ENCODE results near the gene FUS.

DNA sequence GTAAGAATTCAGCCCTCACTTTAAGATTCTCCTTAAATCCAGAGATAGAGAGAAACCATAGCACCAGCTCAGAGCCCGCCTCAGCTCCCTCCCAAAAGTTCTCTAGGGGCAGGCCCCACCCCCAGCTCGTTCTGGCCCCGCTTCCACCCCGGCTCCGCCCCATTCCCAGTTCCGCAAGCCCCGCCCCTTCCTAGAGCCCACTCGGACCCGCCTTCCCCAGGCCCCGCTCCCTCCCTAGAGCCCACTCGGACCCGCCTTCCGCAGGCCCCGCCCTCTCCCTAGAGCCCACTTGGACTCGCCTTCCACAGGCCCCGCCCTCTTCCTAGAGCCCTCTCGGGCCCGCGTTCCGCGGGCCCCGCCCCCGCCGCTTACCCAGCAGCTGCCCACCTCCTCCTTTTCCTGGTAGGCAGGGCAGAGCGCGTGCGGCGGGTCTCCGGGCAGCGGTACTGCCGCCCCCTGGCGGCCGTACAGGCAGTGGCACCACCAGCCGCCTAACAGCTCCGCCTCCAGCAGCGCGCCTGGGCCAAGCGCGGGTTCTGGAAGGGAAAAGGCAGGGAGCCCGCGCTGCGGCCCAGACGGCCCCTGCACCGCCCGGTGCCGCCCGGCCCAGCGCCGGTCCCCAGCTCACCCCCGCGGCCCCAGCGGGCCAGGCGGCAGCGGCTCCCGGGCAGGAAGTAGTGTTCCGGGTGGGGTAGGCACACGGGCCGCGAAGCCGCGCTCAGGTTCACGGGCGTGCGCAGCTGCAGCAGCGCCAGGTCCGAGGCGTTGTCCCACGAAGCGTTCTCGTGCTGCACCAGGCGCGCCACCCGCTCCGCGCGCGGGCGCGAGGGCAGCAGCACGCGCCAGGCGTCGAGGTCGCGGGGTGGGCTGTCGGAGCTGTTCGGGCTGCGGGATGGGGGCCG is 37.6 kb upstream of the FUS start:
- TF ChIP-seq, protein P1, sequence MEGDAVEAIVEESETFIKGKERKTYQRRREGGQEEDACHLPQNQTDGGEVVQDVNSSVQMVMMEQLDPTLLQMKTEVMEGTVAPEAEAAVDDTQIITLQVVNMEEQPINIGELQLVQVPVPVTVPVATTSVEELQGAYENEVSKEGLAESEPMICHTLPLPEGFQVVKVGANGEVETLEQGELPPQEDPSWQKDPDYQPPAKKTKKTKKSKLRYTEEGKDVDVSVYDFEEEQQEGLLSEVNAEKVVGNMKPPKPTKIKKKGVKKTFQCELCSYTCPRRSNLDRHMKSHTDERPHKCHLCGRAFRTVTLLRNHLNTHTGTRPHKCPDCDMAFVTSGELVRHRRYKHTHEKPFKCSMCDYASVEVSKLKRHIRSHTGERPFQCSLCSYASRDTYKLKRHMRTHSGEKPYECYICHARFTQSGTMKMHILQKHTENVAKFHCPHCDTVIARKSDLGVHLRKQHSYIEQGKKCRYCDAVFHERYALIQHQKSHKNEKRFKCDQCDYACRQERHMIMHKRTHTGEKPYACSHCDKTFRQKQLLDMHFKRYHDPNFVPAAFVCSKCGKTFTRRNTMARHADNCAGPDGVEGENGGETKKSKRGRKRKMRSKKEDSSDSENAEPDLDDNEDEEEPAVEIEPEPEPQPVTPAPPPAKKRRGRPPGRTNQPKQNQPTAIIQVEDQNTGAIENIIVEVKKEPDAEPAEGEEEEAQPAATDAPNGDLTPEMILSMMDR (IDR thresholded peaks at IDR 0.05): peak; percentile 98 to 100 (median 99)
- TF ChIP-seq POLR2A (IDR thresholded peaks at IDR 0.05): peak in 1 of 2 donors; percentile 66
- peak; percentile 81 to 92 for TF ChIP-seq EP300 (IDR thresholded peaks at IDR 0.05)

All from tibial nerve (tissue), 4 donors.